Endodermal cell (in vitro differentiated cells): ENCODE data around the gene SNX7. TPM values are rescaled to one million over a fixed set of nuclear protein-coding genes. Genes with fewer than 3 reads are reported as not detected.

Experiments
- DNase-seq: peaks from one replicate; pipeline ENCODE4 v3.0.0-alpha.2; 2017
- H3K27ac ChIP-seq: 2 replicates; pipeline ENCODE4 v1.5.1; 2013; ENCODE audit warnings: mild to moderate bottlenecking, low read depth, low read length, moderate library complexity
- H3K27me3 ChIP-seq: 2 replicates; pipeline ENCODE4 v1.6.1; 2013; ENCODE audit warnings: mild to moderate bottlenecking, low read length, moderate library complexity; ENCODE audit not compliant: insufficient read depth, control insufficient read depth, poor library complexity, severe bottlenecking
- H3K36me3 ChIP-seq: 2 replicates; pipeline ENCODE4 v1.7.0; 2013; ENCODE audit warnings: mild to moderate bottlenecking, low read length, moderate library complexity; ENCODE audit not compliant: control insufficient read depth, insufficient read depth
- H3K4me1 ChIP-seq: one replicate; pipeline ENCODE4 v1.7.0; 2013; ENCODE audit warnings: low read length; ENCODE audit not compliant: control insufficient read depth, insufficient read depth
- H3K4me3 ChIP-seq: 2 replicates; pipeline ENCODE4 v1.5.1; 2013; ENCODE audit warnings: mild to moderate bottlenecking, low read length, moderate library complexity
- H3K9ac ChIP-seq: 2 replicates; pipeline ENCODE4 v1.6.1; 2013; ENCODE audit warnings: mild to moderate bottlenecking, low read length, moderate library complexity; ENCODE audit not compliant: poor library complexity, severe bottlenecking; ENCODE audit errors: extremely low read depth
- H3K9me3 ChIP-seq: 2 replicates; pipeline ENCODE4 v1.6.1; 2013; ENCODE audit warnings: mild to moderate bottlenecking, low read length, moderate library complexity; ENCODE audit not compliant: control insufficient read depth
- H3K27ac Mint-ChIP-seq: 2 replicates; pipeline ENCODE4 v1.8.0; 2020; ENCODE audit warnings: mixed read lengths
- H3K27me3 Mint-ChIP-seq: 2 replicates; pipeline ENCODE4 v1.8.0; 2021; ENCODE audit warnings: mild to moderate bottlenecking, mixed read lengths; ENCODE audit not compliant: insufficient read depth
- H3K36me3 Mint-ChIP-seq: 2 replicates; pipeline ENCODE4 v1.8.0; 2020; ENCODE audit warnings: low read depth, mixed read lengths
- H3K4me1 Mint-ChIP-seq: 2 replicates; pipeline ENCODE4 v1.8.0; 2020; ENCODE audit warnings: mixed read lengths
- H3K4me3 Mint-ChIP-seq: 2 replicates; pipeline ENCODE4 v1.8.0; 2020; ENCODE audit warnings: mild to moderate bottlenecking, moderate library complexity, mixed read lengths
- H3K9me3 Mint-ChIP-seq: 2 replicates; pipeline ENCODE4 v1.8.0; 2020; ENCODE audit warnings: mild to moderate bottlenecking, mixed read lengths
- CTCF ChIP-seq: fragments of 200-600 bp; sonication (generic); conservative IDR thresholded peaks from 2 replicates; pipeline ENCODE4 v1.5.0; 2021; ENCODE audit warnings: antibody characterized with exemption, mild to moderate bottlenecking
- WGBS, 2 experiments: methylation state at CpG; one replicate each; pipeline versions ENCODE4 v1.1.5 to v1.1.7; 2013; ENCODE audit warnings: missing lambda C conversion rate in 2 of 2, mixed read lengths in 1 of 2; ENCODE audit not compliant: insufficient coverage in 1 of 2, insufficient read length in 1 of 2; 5-methylcytosine and 5-hydroxymethylcytosine counted together
- total RNA-seq, 2 donors: library from RNA; stranded (reverse); fragmentation: NEBNext Ultra II Directional in 1 of 2; extraction: Animal tissue kit (Norgen Biotek cat#: 25700) in 1 of 2; gene quantifications; 2 replicates in 1 of 2; 3 replicates in 1 of 2; pipeline ENCODE4 v1.2.1, GENCODE V29; 2021

SNX7 gene
- total RNA-seq, 2 donors from 2014 or later, result 37.5 to 41.5 TPM

GRCh38 chr1:98754176-98754575 is 92.7 kb downstream of the SNX7 start:
- 83% methylated on average over 1 of the region's 1 CpG; no CpG with 5 or more reads in 1 of the 2 experiments for WGBS, 2 experiments
- no peak for DNase-seq
- no peaks in the 10 kb centered on the region for H3K9me3 Mint-ChIP-seq
- H3K4me1 Mint-ChIP-seq, result peaks cover 7% of the 10 kb centered on the region
- Histone ChIP-seq H3K27me3 (no peaks in the 10 kb centered on the region), H3K9me3 (no peaks in the 10 kb centered on the region), H3K9ac (no peak overlapping the region), H3K36me3 (no peaks in the 10 kb centered on the region), H3K4me1 (no peaks in the 10 kb centered on the region), H3K4me3 (no peak overlapping the region), H3K27ac (no peak overlapping the region)
- H3K27ac Mint-ChIP-seq, result no peak overlapping the region
- no peaks in the 10 kb centered on the region for H3K36me3 Mint-ChIP-seq
- H3K4me3 Mint-ChIP-seq, result no peak overlapping the region
- no peaks in the 10 kb centered on the region for H3K27me3 Mint-ChIP-seq
- no peak for TF ChIP-seq CTCF

GRCh38 chr1:98761219-98761865 is 99.8 kb downstream of the SNX7 start:
- DNase-seq, result peak; percentile 67
- Histone ChIP-seq H3K4me1 (no peaks in the 10 kb centered on the region), H3K9ac (no peak overlapping the region), H3K36me3 (no peaks in the 10 kb centered on the region), H3K9me3 (no peaks in the 10 kb centered on the region), H3K27me3 (no peaks in the 10 kb centered on the region), H3K4me3 (no peak overlapping the region), H3K27ac (no peak overlapping the region)
- 75 to 83% methylated on average over 2 to 3 of the region's 4 CpGs for WGBS, 2 experiments
- no peak overlapping the region for H3K4me3 Mint-ChIP-seq
- no peaks in the 10 kb centered on the region for H3K27me3 Mint-ChIP-seq
- no peaks in the 10 kb centered on the region for H3K9me3 Mint-ChIP-seq
- H3K36me3 Mint-ChIP-seq, result no peaks in the 10 kb centered on the region
- no peak overlapping the region for H3K27ac Mint-ChIP-seq
- peaks cover 6% of the 10 kb centered on the region for H3K4me1 Mint-ChIP-seq
- TF ChIP-seq CTCF, result peak; percentile 72

- DNase-seq, result no peak
- H3K27me3 Mint-ChIP-seq, result no peaks in the 10 kb centered on the region
- H3K27ac ChIP-seq, result no peak overlapping the region
Measured at GRCh38 chr1:98763488-98764150, 102.1 kb downstream of the SNX7 start.

More at GRCh38 chr1:98763488-98764150, 102.1 kb downstream of the SNX7 start:
- Mint-ChIP-seq H3K4me3 (no peak overlapping the region), H3K36me3 (no peaks in the 10 kb centered on the region), H3K27ac (no peak overlapping the region), H3K4me1 (peaks cover 6% of the 10 kb centered on the region), H3K9me3 (no peaks in the 10 kb centered on the region)
- no peaks in the 10 kb centered on the region for H3K36me3 ChIP-seq
- H3K9me3 ChIP-seq, result no peaks in the 10 kb centered on the region
- no peak overlapping the region for H3K9ac ChIP-seq
- 67 to 71% methylated on average over 1 to 3 of the region's 3 CpGs for WGBS, 2 experiments
- H3K27me3 ChIP-seq, result no peaks in the 10 kb centered on the region
- H3K4me1 ChIP-seq, result no peaks in the 10 kb centered on the region
- no peak for TF ChIP-seq CTCF
- H3K4me3 ChIP-seq, result no peak overlapping the region
